CD4-positive, alpha-beta T cell (primary cell): ENCODE measurements around the gene LMAN2. TPM values are rescaled to one million over a fixed set of nuclear protein-coding genes. Genes with fewer than 3 reads are reported as not detected.

ENCODE experiments used
- ATAC-seq: fragments of 200-7000 bp; cut with Tn5 transposase; one replicate; pipeline ENCODE4 v1.10.0; 2022; ENCODE audit warnings: mild to moderate bottlenecking; ENCODE audit not compliant: poor library complexity
- CTCF ChIA-PET: fragments of 350-600 bp; sonication (Branson Sonifier 250); formaldehyde crosslinking; loops from one replicate; lab custom pipeline; 2021; ENCODE audit warnings: antibody characterized with exemption, inconsistent platforms; lab: Charles Lee
- POLR2A ChIA-PET: fragments of 350-600 bp; sonication (Branson Sonifier 250); formaldehyde crosslinking; loops from one replicate; lab custom pipeline; 2021; ENCODE audit warnings: antibody characterized with exemption, inconsistent platforms; lab: Charles Lee
- DNase-seq, 14 experiments: peaks; one replicate each; pipeline ENCODE4 v3.0.0-alpha.2; 2013 to 2020; ENCODE audit warnings: mixed read lengths in 2 of 14
- H3K27ac ChIP-seq, 2 donors: one replicate each; pipeline versions ENCODE4 v1.5.1 to v1.7.0; 2013; ENCODE audit warnings: low read length in 2 of 2, low read depth in 1 of 2, mild to moderate bottlenecking in 1 of 2
- H3K27me3 ChIP-seq, 2 experiments: 1 replicate in 1 of 2; 2 replicates in 1 of 2; pipeline versions ENCODE4 v1.6.1 to v1.7.0; 2013; ENCODE audit warnings: low read length in 2 of 2, control low read depth in 1 of 2, mild to moderate bottlenecking in 1 of 2, moderate library complexity in 1 of 2; ENCODE audit not compliant: insufficient read depth in 2 of 2, control insufficient read depth in 1 of 2
- H3K36me3 ChIP-seq: one replicate; pipeline ENCODE4 v1.6.1; 2013; ENCODE audit warnings: low read length, control low read depth; ENCODE audit not compliant: insufficient read depth
- H3K4me1 ChIP-seq: one replicate; pipeline ENCODE4 v1.6.1; 2013; ENCODE audit warnings: low read length, control low read depth; ENCODE audit not compliant: insufficient read depth
- H3K4me3 ChIP-seq: one replicate; pipeline ENCODE4 v1.5.1; 2013; ENCODE audit warnings: mild to moderate bottlenecking, low read length, moderate library complexity
- H3K9me3 ChIP-seq, 2 experiments: 1 replicate in 1 of 2; 2 replicates in 1 of 2; pipeline versions ENCODE4 v1.6.1 to v1.7.0; 2013; ENCODE audit warnings: low read length in 2 of 2, mild to moderate bottlenecking in 2 of 2, control low read depth in 1 of 2, moderate library complexity in 1 of 2; ENCODE audit not compliant: control insufficient read depth in 1 of 2, insufficient read depth in 1 of 2
- H3K27ac Mint-ChIP-seq: one replicate; pipeline ENCODE4 v1.8.0; 2020; ENCODE audit warnings: mixed read lengths
- H3K27me3 Mint-ChIP-seq: one replicate; pipeline ENCODE4 v1.8.0; 2021; ENCODE audit warnings: mixed read lengths
- H3K36me3 Mint-ChIP-seq: one replicate; pipeline ENCODE4 v1.8.0; 2021; ENCODE audit warnings: low read depth, mixed read lengths
- H3K4me1 Mint-ChIP-seq: one replicate; pipeline ENCODE4 v1.8.0; 2021; ENCODE audit warnings: low read depth, mixed read lengths
- H3K4me3 Mint-ChIP-seq: one replicate; pipeline ENCODE4 v1.8.0; 2020; ENCODE audit warnings: mild to moderate bottlenecking, mixed read lengths
- H3K9me3 Mint-ChIP-seq: one replicate; pipeline ENCODE4 v1.8.0; 2020; ENCODE audit warnings: mixed read lengths
- CTCF ChIP-seq: fragments of 200-600 bp; IDR thresholded peaks from one replicate; pipeline ENCODE4 v1.8.0; 2022; ENCODE audit warnings: antibody characterized with exemption, mild to moderate bottlenecking
- intact Hi-C, 2 experiments: fragments of 100-400 bp; cut with DNase I in 1 of 2; cut with micrococcal nuclease in 1 of 2; formaldehyde crosslinking; loops; one replicate each; pipeline versions ENCODE4 v1.15.1 to v1.9.0; 2023 to 2025; cut with DNase I, micrococcal nuclease
- total RNA-seq, 174 experiments: library from RNA in 2 of 174; stranded (reverse) in 2 of 174; gene quantifications; one replicate each; pipeline ENCODE4 v1.2.3 and lab custom pipeline; 2021 to 2026

LMAN2 gene
- total RNA-seq, 2 experiments from 2014 or later, result 54.5 to 55.6 TPM

GRCh38 chr5:177368869-177369644 is 17.6 kb upstream of the LMAN2 start:
- Mint-ChIP-seq H3K27ac (peak overlapping the region; percentile 76), H3K36me3 (peaks cover 75% of the 10 kb centered on the region), H3K4me1 (peaks cover 61% of the 10 kb centered on the region), H3K27me3 (no peaks in the 10 kb centered on the region), H3K4me3 (peak overlapping the region; percentile 81), H3K9me3 (no peaks in the 10 kb centered on the region)
- DNase-seq (peak in 5 of 14 experiments; percentile 18 to 65 (median 52)), ATAC-seq (peak; percentile 18)
- Histone ChIP-seq H3K27me3 (no peaks in the 10 kb centered on the region), H3K4me3 (no peak overlapping the region), H3K36me3 (peaks cover 84% of the 10 kb centered on the region), H3K4me1 (peaks cover 82% of the 10 kb centered on the region), H3K27ac (peak overlapping the region in 1 of 2 donors; percentile 5), H3K9me3 (no peaks in the 10 kb centered on the region)
- intact Hi-C loops, result no loop called here
- ChIA-PET POLR2A (interaction anchor here (0.7 to 6.4 kb wide), 8 partner anchors 10 to 832 kb away, joined by 3 to 51 read pairs (median 3); partner anchors contain the start of genes RGS14, RNF44 and SLC34A1), CTCF (interaction anchor here (0.6 to 6.2 kb wide), 14 partner anchors 8 to 118 kb away, joined by 3 to 60 read pairs (median 6); partner anchors contain the start of genes LMAN2, MXD3 and RGS14)
- TF ChIP-seq CTCF, result peak; percentile 77

- Mint-ChIP-seq H3K9me3 (no peaks in the 10 kb centered on the region), H3K4me1 (peaks cover 59% of the 10 kb centered on the region), H3K27ac (peak overlapping the region; percentile 76), H3K27me3 (no peaks in the 10 kb centered on the region), H3K4me3 (peak overlapping the region; percentile 67), H3K36me3 (peaks cover 71% of the 10 kb centered on the region)
- H3K27me3 ChIP-seq, result no peaks in the 10 kb centered on the region
- no peak overlapping the region for H3K27ac ChIP-seq
- intact Hi-C loops, result no loop called here
- ChIA-PET POLR2A (interaction anchor here (0.9 to 6.4 kb wide), 5 partner anchors 9 to 87 kb away, joined by 3 to 51 read pairs (median 3); partner anchors contain the start of genes RGS14 and SLC34A1), CTCF (interaction anchor here (1.0 to 6.2 kb wide), 8 partner anchors 7 to 77 kb away, joined by 3 to 60 read pairs (median 6); partner anchors contain the start of genes LMAN2, MXD3 and RGS14)
- no peaks in the 10 kb centered on the region for H3K9me3 ChIP-seq
- DNase-seq, result peak in 1 of 14 experiments; percentile 25
- peaks cover 82% of the 10 kb centered on the region for H3K4me1 ChIP-seq
- TF ChIP-seq CTCF, result no peak
- H3K4me3 ChIP-seq, result no peak overlapping the region
- peaks cover 77% of the 10 kb centered on the region for H3K36me3 ChIP-seq
- ATAC-seq, result no peak
Observed at GRCh38 chr5:177367981-177368868, 16.8 kb upstream of the LMAN2 start.

- H3K36me3 Mint-ChIP-seq, result peaks cover 71% of the 10 kb centered on the region
Observed at GRCh38 chr5:177367323-177367848, 15.9 kb upstream of the LMAN2 start.

More at GRCh38 chr5:177367323-177367848, 15.9 kb upstream of the LMAN2 start:
- Histone ChIP-seq H3K36me3 (peaks cover 73% of the 10 kb centered on the region), H3K4me3 (no peak overlapping the region), H3K4me1 (peaks cover 82% of the 10 kb centered on the region), H3K27ac (no peak overlapping the region), H3K27me3 (no peaks in the 10 kb centered on the region), H3K9me3 (no peaks in the 10 kb centered on the region)
- H3K4me1 Mint-ChIP-seq, result peaks cover 59% of the 10 kb centered on the region
- ChIA-PET POLR2A (interaction anchor here (0.9 kb wide), 1 partner anchor 59 kb away, joined by 3 read pairs; no protein-coding TSS in a partner anchor), CTCF (no interaction called here)
- intact Hi-C loops, result no loop called here
- TF ChIP-seq CTCF, result no peak
- ATAC-seq, result no peak
- H3K9me3 Mint-ChIP-seq, result no peaks in the 10 kb centered on the region
- H3K4me3 Mint-ChIP-seq, result no peak overlapping the region
- no peak for DNase-seq
- no peaks in the 10 kb centered on the region for H3K27me3 Mint-ChIP-seq
- no peak overlapping the region for H3K27ac Mint-ChIP-seq
